DND-41 (cell line): ENCODE data around the gene RDH5.

ENCODE experiments used
- ATAC-seq: fragments of 200-7000 bp; cut with Tn5 transposase; 3 replicates; pipeline ENCODE4 v1.9.1; 2021; ENCODE audit warnings: low read depth; ENCODE audit not compliant: insufficient read depth
- DNase-seq: peaks from one replicate; pipeline ENCODE4 v3.0.0-alpha.2; 2020
- H2AFZ ChIP-seq: 2 replicates; pipeline ENCODE4 v1.6.0; 2012; ENCODE audit warnings: low read depth, low read length
- H3K27ac ChIP-seq: 2 replicates; pipeline ENCODE4 v1.5.1; 2012; ENCODE audit warnings: low read length, inconsistent platforms
- H3K27me3 ChIP-seq: fragments of 200-600 bp; sonication (generic); 2 replicates; pipeline ENCODE4 v1.6.0; 2012; ENCODE audit warnings: low read length, mild to moderate bottlenecking, inconsistent platforms; ENCODE audit not compliant: insufficient read depth, poor library complexity
- H3K36me3 ChIP-seq: 2 replicates; pipeline ENCODE4 v1.5.1; 2012; ENCODE audit warnings: low read length, inconsistent platforms; ENCODE audit not compliant: insufficient read depth
- H3K4me1 ChIP-seq: 2 replicates; pipeline ENCODE4 v1.5.1; 2012; ENCODE audit warnings: mild to moderate bottlenecking, low read length; ENCODE audit not compliant: insufficient read depth
- H3K4me2 ChIP-seq: 2 replicates; pipeline ENCODE4 v1.6.0; 2012; ENCODE audit warnings: mild to moderate bottlenecking, moderate library complexity, low read length, inconsistent platforms; ENCODE audit not compliant: insufficient read depth
- H3K4me3 ChIP-seq, 2 experiments: fragments of 200-600 bp in 1 of 2; shearing (Covaris generic) in 1 of 2; 2 replicates each; pipeline ENCODE4 v1.5.1; 2012 to 2016; ENCODE audit warnings: inconsistent platforms in 2 of 2, low read length in 2 of 2, mild to moderate bottlenecking in 2 of 2, low read depth in 1 of 2, moderate library complexity in 1 of 2
- H3K79me2 ChIP-seq: 2 replicates; pipeline ENCODE4 v1.6.0; 2012; ENCODE audit warnings: low read length, inconsistent platforms; ENCODE audit not compliant: insufficient read depth
- H3K9ac ChIP-seq: 2 replicates; pipeline ENCODE4 v1.6.0; 2012; ENCODE audit warnings: low read depth, mild to moderate bottlenecking, inconsistent platforms, low read length, moderate library complexity
- H3K9me3 ChIP-seq: 2 replicates; pipeline ENCODE4 v1.5.1; 2012; ENCODE audit warnings: low read length, moderate library complexity, mild to moderate bottlenecking, inconsistent platforms; ENCODE audit not compliant: insufficient read depth, severe bottlenecking
- H4K20me1 ChIP-seq: 2 replicates; pipeline ENCODE4 v1.6.0; 2012; ENCODE audit warnings: low read length; ENCODE audit not compliant: insufficient read depth
- EZH2 ChIP-seq: IDR thresholded peaks from 3 replicates; pipeline ENCODE4 v1.6.1; 2012; ENCODE audit warnings: borderline replicate concordance, low read depth, mild to moderate bottlenecking, moderate library complexity, low read length, inconsistent platforms; ENCODE audit not compliant: severe bottlenecking
- TF ChIP-seq, protein P1 (sequence below): IDR thresholded peaks from 2 replicates; pipeline ENCODE4 v1.5.1; 2012; ENCODE audit warnings: borderline replicate concordance, low read length, moderate library complexity, mild to moderate bottlenecking; ENCODE audit not compliant: poor library complexity, severe bottlenecking; ENCODE audit errors: extremely low read depth

The RDH5 gene

GRCh38 chr12:55733858-55734257 lies 13.7 kb downstream of the RDH5 start:
- Histone ChIP-seq H3K36me3 (no peaks in the 10 kb centered on the region), H4K20me1 (no peaks in the 10 kb centered on the region), H3K4me1 (peaks cover 42% of the 10 kb centered on the region), H3K27ac (no peak overlapping the region), H2AFZ (no peak overlapping the region), H3K79me2 (no peaks in the 10 kb centered on the region), H3K9ac (no peak overlapping the region), H3K4me2 (no peak overlapping the region), H3K27me3 (no peaks in the 10 kb centered on the region), H3K4me3 (no peak overlapping the region), H3K9me3 (no peaks in the 10 kb centered on the region)
- ATAC-seq (no peak), DNase-seq (no peak)
- TF ChIP-seq, protein P1, sequence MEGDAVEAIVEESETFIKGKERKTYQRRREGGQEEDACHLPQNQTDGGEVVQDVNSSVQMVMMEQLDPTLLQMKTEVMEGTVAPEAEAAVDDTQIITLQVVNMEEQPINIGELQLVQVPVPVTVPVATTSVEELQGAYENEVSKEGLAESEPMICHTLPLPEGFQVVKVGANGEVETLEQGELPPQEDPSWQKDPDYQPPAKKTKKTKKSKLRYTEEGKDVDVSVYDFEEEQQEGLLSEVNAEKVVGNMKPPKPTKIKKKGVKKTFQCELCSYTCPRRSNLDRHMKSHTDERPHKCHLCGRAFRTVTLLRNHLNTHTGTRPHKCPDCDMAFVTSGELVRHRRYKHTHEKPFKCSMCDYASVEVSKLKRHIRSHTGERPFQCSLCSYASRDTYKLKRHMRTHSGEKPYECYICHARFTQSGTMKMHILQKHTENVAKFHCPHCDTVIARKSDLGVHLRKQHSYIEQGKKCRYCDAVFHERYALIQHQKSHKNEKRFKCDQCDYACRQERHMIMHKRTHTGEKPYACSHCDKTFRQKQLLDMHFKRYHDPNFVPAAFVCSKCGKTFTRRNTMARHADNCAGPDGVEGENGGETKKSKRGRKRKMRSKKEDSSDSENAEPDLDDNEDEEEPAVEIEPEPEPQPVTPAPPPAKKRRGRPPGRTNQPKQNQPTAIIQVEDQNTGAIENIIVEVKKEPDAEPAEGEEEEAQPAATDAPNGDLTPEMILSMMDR, result no peak
- no peak for TF ChIP-seq EZH2

DNA sequence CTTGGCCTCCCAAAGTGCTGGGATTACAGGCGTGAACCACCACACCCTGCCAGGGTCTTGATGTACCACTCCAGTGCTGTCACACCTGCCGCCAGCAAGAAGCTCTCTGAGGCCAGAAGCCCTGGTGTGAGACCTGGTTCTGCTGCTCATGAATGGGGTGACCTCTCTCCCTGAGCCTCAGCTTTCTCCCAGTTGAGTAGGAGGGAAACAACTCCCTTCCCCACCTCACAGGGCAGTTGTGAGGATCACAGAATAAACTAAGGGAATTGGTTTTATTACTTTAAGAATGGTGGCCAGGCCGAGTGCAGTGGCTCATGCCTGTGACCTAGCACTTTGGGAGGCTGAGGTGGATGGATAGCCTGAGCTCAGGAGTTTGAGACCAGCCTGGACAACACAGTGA lies 14.4 kb downstream of the RDH5 start:
- H2AFZ ChIP-seq, result no peak overlapping the region
- no peaks in the 10 kb centered on the region for H3K9me3 ChIP-seq
- no peak overlapping the region for H3K9ac ChIP-seq
- H4K20me1 ChIP-seq, result no peaks in the 10 kb centered on the region
- no peaks in the 10 kb centered on the region for H3K27me3 ChIP-seq
- DNase-seq (no peak), ATAC-seq (no peak)
- H3K4me2 ChIP-seq, result no peak overlapping the region
- TF ChIP-seq EZH2, result no peak
- TF ChIP-seq, protein P1, result no peak
- no peak overlapping the region for H3K4me3 ChIP-seq
- H3K27ac ChIP-seq, result no peak overlapping the region
- no peaks in the 10 kb centered on the region for H3K79me2 ChIP-seq
- no peaks in the 10 kb centered on the region for H3K36me3 ChIP-seq
- H3K4me1 ChIP-seq, result peaks cover 38% of the 10 kb centered on the region

- no peaks in the 10 kb centered on the region for H3K36me3 ChIP-seq
- no peaks in the 10 kb centered on the region for H4K20me1 ChIP-seq
- ATAC-seq (no peak), DNase-seq (no peak)
- no peak overlapping the region; the same call in 1 of the 2 replicates for H3K9ac ChIP-seq
- no peaks in the 10 kb centered on the region for H3K79me2 ChIP-seq
- H2AFZ ChIP-seq, result no peak overlapping the region
- no peak overlapping the region for H3K4me2 ChIP-seq
- H3K9me3 ChIP-seq, result no peaks in the 10 kb centered on the region
- peaks cover 24% of the 10 kb centered on the region for H3K4me1 ChIP-seq
- TF ChIP-seq, protein P1, result no peak
- TF ChIP-seq EZH2, result no peak
- H3K4me3 ChIP-seq, result no peak overlapping the region
- H3K27me3 ChIP-seq, result no peaks in the 10 kb centered on the region
- H3K27ac ChIP-seq, result no peak overlapping the region
Observed at GRCh38 chr12:55736076-55736475, 15.9 kb downstream of the RDH5 start.
